GM18867 (cell line): ENCODE results near the gene TRIML1.
"Not testable (repeated sequence)": the region's sequence is repeated elsewhere in the genome, so short reads cannot be mapped to it uniquely, and the experiment has no call there.

Source experiments
- ATAC-seq: cut with Tn5 transposase; IDR thresholded peaks from one replicate; pipeline ENCODE4 v1.9.1; 2021; ENCODE audit warnings: mild to moderate bottlenecking, moderate library complexity; ENCODE audit not compliant: unreplicated experiment

TRIML1 gene

DNA sequence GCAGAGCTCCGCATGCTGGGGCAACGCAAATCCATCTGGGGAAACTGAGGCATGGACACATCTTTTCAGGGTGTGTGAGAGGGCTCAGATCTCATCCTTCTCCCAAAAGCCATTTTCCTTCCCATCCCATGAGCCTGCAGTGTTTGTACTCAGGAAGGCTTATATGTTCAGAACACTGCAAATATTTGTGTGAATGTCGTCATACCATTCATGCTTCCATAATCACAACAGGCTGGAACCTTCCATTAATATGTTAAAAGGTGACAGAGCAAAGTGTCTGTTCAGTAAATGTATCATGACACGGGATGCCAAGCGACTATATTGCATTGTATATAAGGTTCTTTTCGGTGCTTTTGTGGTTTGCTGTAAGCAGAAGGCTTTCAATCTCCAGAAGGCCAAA is 8.5 kb downstream of the TRIML1 start:
- ATAC-seq = no peak

GRCh38 chr4:188154668-188155405 is 15.6 kb downstream of the TRIML1 start:
- ATAC-seq = no peak

DNA sequence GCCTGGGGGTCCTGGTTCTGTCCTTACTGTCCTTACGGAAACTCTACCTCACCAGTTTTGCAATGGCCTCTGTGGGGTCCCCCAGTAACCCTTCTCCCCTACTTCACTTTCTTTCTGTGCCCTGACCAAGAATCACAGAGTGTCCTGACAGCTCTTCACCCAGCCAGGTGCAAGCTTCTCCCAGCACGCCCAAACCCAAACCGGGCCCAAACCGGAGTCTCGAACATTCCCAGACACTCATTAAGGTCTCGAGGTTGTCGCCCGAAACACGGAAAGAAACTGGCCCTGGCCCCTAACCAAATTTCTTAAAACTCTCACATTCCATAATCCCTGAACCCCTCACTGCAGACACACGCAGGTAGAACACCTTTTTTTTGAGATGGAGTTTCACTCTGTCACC is 19.1 kb downstream of the TRIML1 start:
- ATAC-seq = no peak

GRCh38 chr4:188159513-188160226 is 20.4 kb downstream of the TRIML1 start:
- not testable (repeated sequence) for ATAC-seq

- ATAC-seq = no peak
Observed at GRCh38 chr4:188160406-188160805, 21.2 kb downstream of the TRIML1 start.

GRCh38 chr4:188161167-188161566 is 21.9 kb downstream of the TRIML1 start:
- no peak for ATAC-seq

- no peak for ATAC-seq
Observed at GRCh38 chr4:188162698-188163097, 23.5 kb downstream of the TRIML1 start.

DNA sequence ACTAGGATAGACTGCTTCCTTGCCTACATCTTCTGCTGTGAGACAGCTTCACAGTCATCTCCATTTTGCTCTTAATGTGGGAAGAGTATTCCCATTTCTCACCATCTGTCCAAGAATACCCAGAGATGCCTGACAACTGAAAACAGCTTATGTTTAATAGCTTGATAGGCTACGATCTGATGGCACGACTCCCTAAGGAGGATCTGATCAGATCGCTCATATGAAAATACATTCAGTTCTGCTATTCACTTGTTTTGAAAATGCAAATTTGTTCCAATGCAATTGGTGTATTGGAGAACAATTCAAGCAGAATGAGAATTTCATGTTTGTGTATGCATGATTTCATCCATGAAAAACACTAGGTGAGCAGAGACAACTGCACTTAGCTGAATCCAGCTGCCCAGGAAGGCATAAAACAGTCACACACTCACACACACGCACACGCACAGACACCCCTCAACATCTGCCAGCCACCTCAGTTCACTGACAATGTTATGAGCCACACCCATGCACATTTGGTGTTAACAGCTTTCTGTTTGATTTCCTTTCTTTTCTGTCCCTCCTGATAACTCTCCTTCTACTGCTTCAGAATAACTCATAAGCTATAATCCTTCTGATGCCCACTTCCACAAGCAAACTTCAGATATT is 29.6 kb downstream of the TRIML1 start:
- no peak for ATAC-seq

DNA sequence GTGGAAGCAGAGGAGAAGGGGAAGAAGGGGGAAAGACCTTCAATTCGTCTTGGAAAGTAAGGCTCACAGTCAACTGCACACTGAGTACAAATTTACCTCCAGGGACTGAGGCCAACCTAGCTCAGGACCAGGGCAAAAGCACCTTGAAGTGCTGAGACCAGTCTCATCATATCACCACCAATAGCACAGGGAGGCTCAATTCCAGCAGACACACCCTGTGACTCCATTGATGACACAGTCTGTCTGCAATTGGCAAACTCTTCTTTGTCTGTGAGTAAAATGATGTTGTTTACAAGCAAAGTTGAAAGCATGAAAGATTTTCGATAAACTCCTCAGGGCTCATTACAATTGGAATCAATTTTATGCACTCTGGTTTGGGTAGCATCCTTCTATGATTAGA is 32.3 kb downstream of the TRIML1 start:
- no peak for ATAC-seq

DNA sequence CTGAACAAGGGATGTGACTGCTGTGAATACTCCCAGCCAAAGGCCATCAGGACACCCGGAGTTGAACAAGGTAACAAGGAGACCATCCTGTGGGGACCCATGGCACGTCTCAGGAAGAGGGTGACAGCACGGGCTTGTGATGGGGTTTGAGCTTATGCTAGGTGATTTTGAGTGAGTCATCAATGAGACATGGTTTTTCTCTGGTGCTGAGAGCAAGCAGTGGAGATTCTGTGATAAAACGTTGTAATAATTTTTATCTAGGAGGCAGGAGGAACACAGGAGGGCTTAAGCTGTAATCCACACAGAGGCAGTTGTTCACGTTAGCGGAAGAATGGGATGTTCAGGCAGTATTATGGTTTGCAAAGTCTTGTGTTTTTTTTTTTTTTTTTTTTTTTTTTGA is 36.0 kb downstream of the TRIML1 start:
- ATAC-seq = no peak

DNA sequence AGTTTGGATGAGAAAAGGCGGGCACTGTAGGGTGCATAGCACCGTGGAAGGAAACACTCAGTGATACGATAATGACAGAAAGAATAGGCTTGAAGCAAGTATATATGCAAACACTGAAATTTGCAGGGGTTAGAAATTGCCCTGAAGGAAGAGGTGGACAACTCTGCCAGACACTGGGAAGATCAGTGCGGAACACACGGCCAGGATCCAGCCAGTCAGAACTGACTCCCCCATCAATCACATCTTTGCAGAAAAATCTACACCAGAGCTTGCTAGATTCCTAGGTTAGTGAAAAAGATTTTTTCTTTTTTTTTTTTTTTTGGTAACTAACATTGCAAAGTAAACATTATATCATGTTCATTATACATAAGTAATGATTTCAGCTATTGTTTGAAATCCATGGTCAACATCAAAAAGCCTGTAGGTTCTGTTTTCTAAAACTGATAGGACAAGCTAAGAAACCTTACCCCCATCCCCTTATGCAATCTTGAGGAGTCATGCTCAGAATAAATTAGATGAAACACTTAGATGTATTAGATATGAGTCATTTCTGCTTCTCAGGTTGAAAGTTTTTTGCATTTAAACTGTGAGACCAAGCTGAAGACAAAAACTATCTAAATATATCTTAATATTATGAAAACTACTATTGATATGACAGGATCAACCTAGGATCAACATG is 38.9 kb downstream of the TRIML1 start:
- no peak for ATAC-seq

GRCh38 chr4:188178806-188179205 is 39.6 kb downstream of the TRIML1 start:
- ATAC-seq = no peak

DNA sequence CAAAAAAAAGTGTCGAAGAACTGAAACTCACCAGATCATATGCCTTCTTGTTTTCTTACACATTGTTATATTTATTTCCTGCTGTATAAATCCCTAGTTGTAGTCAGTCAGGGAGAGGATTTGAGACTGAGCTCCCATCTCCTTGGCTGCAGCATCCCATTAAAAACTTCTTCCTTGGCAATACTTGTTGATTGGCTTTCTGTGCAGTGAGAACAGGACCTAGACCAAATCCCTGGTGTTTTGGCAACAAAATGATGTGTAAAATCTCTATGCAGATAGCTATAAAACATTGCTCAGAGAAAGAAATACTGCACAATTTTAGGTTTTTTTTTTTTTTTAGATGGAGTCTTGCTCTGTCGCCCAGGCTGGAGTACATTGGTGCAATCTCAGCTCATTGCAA is 47.9 kb downstream of the TRIML1 start:
- no peak for ATAC-seq

- ATAC-seq = no peak
Observed at GRCh38 chr4:188190461-188190860, 51.2 kb downstream of the TRIML1 start.

DNA sequence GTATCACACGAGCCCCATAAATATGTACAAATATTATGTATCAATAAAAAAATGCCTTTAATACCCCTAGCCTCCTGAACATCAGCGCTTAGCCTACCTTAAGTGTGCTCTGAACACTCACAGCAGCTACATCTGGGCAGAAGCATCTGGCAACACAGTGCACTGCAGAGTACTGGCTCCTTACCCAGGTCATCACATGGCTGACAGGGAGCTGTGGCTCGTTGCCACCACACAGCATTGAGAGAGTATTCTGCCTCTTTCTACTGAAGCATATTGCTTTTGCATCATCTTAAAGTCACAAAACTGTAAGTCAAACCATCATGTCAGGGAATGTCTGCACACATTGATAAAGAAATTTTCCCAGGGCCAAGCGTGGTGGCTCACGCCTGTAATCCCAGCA is 55.2 kb downstream of the TRIML1 start:
- no peak for ATAC-seq

DNA sequence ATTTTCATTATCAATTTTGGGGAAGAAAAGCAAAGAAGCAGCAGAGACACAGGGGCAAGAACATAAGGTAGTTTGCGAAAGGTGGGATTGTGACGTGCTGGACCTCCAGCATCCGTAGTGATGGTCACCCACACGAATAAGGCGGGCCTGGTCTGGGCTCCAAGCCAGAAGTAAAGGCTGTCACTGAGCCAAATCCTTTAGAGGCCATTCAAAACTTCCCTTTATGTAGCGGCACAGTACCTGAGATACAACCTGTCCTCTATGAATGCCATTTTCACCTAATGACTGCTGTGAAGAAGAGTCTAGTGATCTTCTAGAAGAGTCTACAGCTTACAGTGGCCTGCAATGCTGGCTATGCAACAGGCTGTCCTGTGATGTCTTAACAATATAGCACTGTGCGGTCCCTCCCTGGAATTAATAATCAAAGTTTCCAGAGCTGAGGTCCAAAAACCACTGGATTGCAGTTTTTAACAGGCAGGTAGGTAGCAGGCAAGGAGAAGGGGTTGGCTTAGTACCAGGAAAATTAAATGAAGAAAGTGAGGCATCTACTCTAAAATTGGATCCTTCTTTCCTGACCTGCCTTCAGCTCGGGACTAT is 56.2 kb downstream of the TRIML1 start:
- ATAC-seq = no peak

DNA sequence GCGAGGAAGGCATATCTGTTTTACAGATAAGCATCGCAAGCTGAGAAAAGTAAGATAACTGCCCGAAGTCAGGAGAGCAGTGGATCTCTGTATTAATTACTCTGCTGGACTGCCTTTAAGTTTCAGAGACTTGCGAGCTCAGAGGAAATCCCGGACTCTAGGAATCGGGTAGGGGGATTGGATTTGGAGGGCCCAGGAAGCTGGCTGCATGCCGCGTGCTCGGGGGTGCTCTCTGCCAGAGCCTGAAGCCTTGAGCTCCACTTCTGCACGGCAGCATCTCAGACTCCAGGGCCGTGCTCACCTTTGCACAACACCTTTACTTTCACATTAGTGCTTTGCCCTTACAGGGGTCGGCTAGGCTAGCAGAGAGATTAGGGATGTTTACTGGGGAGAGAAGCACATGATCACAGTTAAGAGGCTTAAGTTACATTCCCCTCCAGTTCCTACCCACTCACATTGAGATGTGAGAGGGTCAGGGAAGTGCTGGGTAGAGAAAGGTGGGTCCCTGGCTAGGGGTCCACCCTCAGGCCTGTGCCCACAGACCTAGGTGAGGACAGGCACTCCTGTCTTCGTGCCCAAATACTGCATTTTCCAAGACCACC is 57.0 kb downstream of the TRIML1 start:
- no peak for ATAC-seq
